Measurements from ENCODE around the gene MLLT10. TPM values are rescaled to one million over a fixed set of nuclear protein-coding genes. Genes with fewer than 3 reads are reported as not detected.

Gene MLLT10
- total RNA-seq, 1 donor from 2014 or later, result 61.3 TPM

DNA sequence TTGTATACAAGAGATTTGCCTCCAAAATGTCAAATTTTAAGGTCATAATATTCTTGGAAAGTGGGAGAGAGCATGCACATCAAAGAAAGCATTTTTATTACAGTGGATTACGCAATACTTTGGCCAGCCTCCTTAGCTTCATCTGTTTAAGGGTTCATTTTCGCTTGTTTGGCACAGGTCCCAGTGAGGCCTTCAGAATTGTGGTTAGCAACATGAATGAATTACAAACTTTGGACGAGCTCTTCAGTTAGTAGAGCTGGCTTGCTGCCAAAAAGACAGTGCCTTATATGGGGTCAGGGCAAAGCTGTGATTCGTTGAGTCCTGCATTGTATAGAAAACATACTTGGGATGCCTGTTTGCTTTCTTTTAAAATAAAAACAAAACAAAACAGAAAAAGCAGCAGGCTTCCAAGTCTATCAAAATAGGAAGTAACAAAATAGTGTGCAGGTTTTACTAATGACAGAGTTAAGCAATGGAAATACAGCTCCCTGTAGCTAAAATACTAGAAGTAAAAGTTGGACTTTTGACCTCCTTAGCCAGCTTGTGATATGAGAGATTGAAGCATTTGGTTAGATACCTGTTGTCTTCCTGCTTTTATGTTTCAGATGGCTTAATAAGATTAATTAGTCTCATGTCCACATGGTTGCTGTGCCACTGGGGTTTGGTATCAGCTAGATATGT lies 190.8 kb downstream of the MLLT10 start:
- no peak overlapping the region for H2AFZ ChIP-seq (replicated peaks)
- Mint-ChIP-seq H3K36me3 (peaks cover 21% of the 10 kb centered on the region), H3K27me3 (ENCODE audit: insufficient read depth, low read depth) (no peaks in the 10 kb centered on the region), H3K4me1 (peaks cover 50% of the 10 kb centered on the region), H3K4me3 (no peak overlapping the region), H3K9me3 (no peaks in the 10 kb centered on the region), H3K27ac (peak overlapping the region; percentile 43)
- DNase-seq (ENCODE audit: low spot score), result peak; percentile 60
- H3F3A ChIP-seq (ENCODE audit: low read depth), result peaks cover 33% of the 10 kb centered on the region
- peaks cover 34% of the 10 kb centered on the region for H3K4me1 ChIP-seq
- no peak overlapping the region for H3K4me3 ChIP-seq
- no peaks in the 10 kb centered on the region for H3K36me3 ChIP-seq
- no peaks in the 10 kb centered on the region for H3K9me3 ChIP-seq (ENCODE audit: low read depth)
- TF ChIP-seq, protein P1, sequence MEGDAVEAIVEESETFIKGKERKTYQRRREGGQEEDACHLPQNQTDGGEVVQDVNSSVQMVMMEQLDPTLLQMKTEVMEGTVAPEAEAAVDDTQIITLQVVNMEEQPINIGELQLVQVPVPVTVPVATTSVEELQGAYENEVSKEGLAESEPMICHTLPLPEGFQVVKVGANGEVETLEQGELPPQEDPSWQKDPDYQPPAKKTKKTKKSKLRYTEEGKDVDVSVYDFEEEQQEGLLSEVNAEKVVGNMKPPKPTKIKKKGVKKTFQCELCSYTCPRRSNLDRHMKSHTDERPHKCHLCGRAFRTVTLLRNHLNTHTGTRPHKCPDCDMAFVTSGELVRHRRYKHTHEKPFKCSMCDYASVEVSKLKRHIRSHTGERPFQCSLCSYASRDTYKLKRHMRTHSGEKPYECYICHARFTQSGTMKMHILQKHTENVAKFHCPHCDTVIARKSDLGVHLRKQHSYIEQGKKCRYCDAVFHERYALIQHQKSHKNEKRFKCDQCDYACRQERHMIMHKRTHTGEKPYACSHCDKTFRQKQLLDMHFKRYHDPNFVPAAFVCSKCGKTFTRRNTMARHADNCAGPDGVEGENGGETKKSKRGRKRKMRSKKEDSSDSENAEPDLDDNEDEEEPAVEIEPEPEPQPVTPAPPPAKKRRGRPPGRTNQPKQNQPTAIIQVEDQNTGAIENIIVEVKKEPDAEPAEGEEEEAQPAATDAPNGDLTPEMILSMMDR (IDR thresholded peaks at IDR 0.05), result no peak
- peaks cover 56% of the 10 kb centered on the region for H3K79me2 ChIP-seq (ENCODE audit: low read depth)
- H3K9ac ChIP-seq, result no peak overlapping the region
- H4K20me1 ChIP-seq (ENCODE audit: low read depth), result peaks cover 18% of the 10 kb centered on the region
- H3K4me2 ChIP-seq, result no peak overlapping the region
- peak overlapping the region; percentile 40 for H3K27ac ChIP-seq
- H3K27me3 ChIP-seq, result no peaks in the 10 kb centered on the region

DNA sequence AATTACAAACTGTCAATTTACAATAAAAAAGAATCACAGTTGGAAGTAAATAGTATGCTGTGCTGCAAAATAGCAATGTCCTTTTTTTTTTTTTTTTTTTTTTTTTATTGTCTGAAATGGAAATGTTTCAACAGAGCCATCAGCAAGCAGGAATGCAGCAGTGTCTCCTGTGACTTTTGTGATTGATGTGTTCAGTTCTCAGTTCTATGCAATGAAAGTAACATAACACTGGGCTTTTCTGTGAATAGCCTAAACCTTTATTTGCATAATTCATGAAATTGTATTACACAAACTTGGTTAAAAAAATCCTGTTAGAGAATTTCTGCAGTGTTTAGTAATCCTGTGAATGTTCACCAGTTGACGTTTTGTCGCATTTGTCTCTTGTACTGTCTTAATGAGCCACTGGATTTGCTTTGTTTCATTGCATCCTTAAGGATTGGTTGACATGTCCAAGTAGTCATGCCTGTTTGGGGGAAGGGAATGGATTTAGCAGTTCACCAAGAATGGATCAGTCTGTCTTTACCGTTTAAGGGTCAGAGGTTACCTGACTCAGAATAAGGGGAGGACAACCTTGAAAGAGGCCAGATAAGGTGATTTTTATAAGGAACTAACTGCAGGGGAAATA lies 192.7 kb downstream of the MLLT10 start:
- Histone ChIP-seq H3K27ac (peak overlapping the region; percentile 50), H3K79me2 (ENCODE audit: low read depth) (peaks cover 67% of the 10 kb centered on the region), H3K9ac (no peak overlapping the region), H3K4me2 (peak overlapping the region; percentile 27), H2AFZ (replicated peaks) (no peak overlapping the region), H3K27me3 (no peaks in the 10 kb centered on the region), H3K36me3 (peaks cover 3% of the 10 kb centered on the region), H3K4me3 (no peak overlapping the region), H3F3A (ENCODE audit: low read depth) (peaks cover 52% of the 10 kb centered on the region), H4K20me1 (ENCODE audit: low read depth) (peaks cover 32% of the 10 kb centered on the region), H3K4me1 (peaks cover 51% of the 10 kb centered on the region), H3K9me3 (ENCODE audit: low read depth) (no peaks in the 10 kb centered on the region)
- DNase-seq (ENCODE audit: low spot score), result peak; percentile 37
- H3K27ac Mint-ChIP-seq, result peak overlapping the region; percentile 31
- peaks cover 21% of the 10 kb centered on the region for H3K36me3 Mint-ChIP-seq
- H3K9me3 Mint-ChIP-seq, result no peaks in the 10 kb centered on the region
- H3K4me1 Mint-ChIP-seq, result peaks cover 51% of the 10 kb centered on the region
- H3K4me3 Mint-ChIP-seq, result peak overlapping the region; percentile 9
- H3K27me3 Mint-ChIP-seq (ENCODE audit: insufficient read depth, low read depth), result no peaks in the 10 kb centered on the region
- TF ChIP-seq EZH2phosphoT487 (IDR thresholded peaks at IDR 0.05) (no peak), EZH2 (IDR thresholded peaks at IDR 0.05) (no peak)
- TF ChIP-seq, protein P1 (IDR thresholded peaks at IDR 0.05), result no peak

DNA sequence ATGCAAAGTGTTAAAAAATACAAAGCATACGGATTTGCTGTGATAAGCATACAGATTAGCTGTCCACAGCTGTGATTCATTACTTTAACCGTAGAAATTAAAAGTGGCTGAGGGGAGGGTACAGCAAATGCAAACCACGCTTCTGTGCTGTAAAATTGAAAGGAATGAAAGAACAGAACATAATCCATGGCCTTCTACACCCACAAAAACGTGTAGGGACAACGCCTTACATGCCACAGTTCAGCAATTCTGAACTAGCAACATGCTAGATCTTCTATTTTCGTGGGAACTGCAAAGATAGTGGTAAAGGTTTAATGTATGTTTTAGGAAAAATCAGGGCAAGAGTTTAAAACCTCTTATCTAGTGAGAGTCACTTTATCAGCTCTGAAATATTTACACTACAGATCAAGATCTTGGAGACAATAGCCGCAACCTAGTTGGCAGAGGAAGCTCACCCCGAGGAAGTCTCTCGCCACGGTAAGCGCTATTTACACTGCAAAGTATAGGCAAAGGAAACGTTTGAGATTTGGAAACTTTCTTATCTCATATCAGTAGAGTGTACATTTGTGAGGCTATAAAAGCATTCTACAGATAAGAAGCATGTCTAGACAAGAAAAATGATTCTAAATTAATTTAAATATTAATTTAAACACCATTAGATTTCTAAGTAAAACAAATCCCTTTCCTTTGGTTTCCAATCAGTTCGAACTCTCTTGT lies 193.6 kb downstream of the MLLT10 start:
- Mint-ChIP-seq H3K4me3 (peak overlapping the region; percentile 38), H3K4me1 (peaks cover 60% of the 10 kb centered on the region), H3K27ac (peak overlapping the region; percentile 8), H3K9me3 (no peaks in the 10 kb centered on the region), H3K27me3 (ENCODE audit: insufficient read depth, low read depth) (no peaks in the 10 kb centered on the region), H3K36me3 (peaks cover 17% of the 10 kb centered on the region)
- Histone ChIP-seq H2AFZ (replicated peaks) (no peak overlapping the region), H4K20me1 (ENCODE audit: low read depth) (peaks cover 41% of the 10 kb centered on the region), H3K9ac (no peak overlapping the region), H3K27me3 (no peaks in the 10 kb centered on the region), H3K4me2 (peak overlapping the region; percentile 27), H3K4me1 (peaks cover 60% of the 10 kb centered on the region), H3F3A (ENCODE audit: low read depth) (peaks cover 61% of the 10 kb centered on the region), H3K9me3 (ENCODE audit: low read depth) (no peaks in the 10 kb centered on the region), H3K36me3 (peaks cover 4% of the 10 kb centered on the region), H3K79me2 (ENCODE audit: low read depth) (peaks cover 73% of the 10 kb centered on the region), H3K4me3 (no peak overlapping the region), H3K27ac (peak overlapping the region; percentile 50)
- no peak for DNase-seq (ENCODE audit: low spot score)
- TF ChIP-seq, protein P1 (IDR thresholded peaks at IDR 0.05), result no peak
- TF ChIP-seq EZH2 (IDR thresholded peaks at IDR 0.05) (no peak), EZH2phosphoT487 (IDR thresholded peaks at IDR 0.05) (no peak)

All from neural progenitor cell (in vitro differentiated cells).